ENCODE data around the gene FBXL7.

Gene FBXL7

GRCh38 chr5:15808577-15808976 lies 308.6 kb downstream of the FBXL7 start:
- DNase-seq (ENCODE audit: low spot score in 2 of 2): no peak
- no peak for ATAC-seq (replicated peaks; ENCODE audit: extremely low read depth, poor library complexity, severe bottlenecking)
- no peak overlapping the region for H3K27ac Mint-ChIP-seq (ENCODE audit: low read depth)
- H3K27me3 Mint-ChIP-seq: no peaks in the 10 kb centered on the region
- H3K9me3 Mint-ChIP-seq: peaks cover 16% of the 10 kb centered on the region
- no peak overlapping the region for H3K4me3 Mint-ChIP-seq
- no peaks in the 10 kb centered on the region for H3K4me1 Mint-ChIP-seq
- no peaks in the 10 kb centered on the region for H3K36me3 Mint-ChIP-seq (ENCODE audit: insufficient read depth)

GRCh38 chr5:15819617-15820016 lies 319.6 kb downstream of the FBXL7 start:
- Mint-ChIP-seq H3K27ac (ENCODE audit: low read depth) (no peak overlapping the region), H3K9me3 (peaks cover 15% of the 10 kb centered on the region), H3K27me3 (no peaks in the 10 kb centered on the region), H3K4me1 (no peaks in the 10 kb centered on the region), H3K4me3 (no peak overlapping the region), H3K36me3 (ENCODE audit: insufficient read depth) (no peaks in the 10 kb centered on the region)
- DNase-seq (ENCODE audit: low spot score in 2 of 2) (no peak), ATAC-seq (replicated peaks; ENCODE audit: extremely low read depth, poor library complexity, severe bottlenecking) (no peak)

- no peak overlapping the region for H3K4me3 Mint-ChIP-seq
- ATAC-seq (replicated peaks; ENCODE audit: extremely low read depth, poor library complexity, severe bottlenecking) (no peak), DNase-seq (ENCODE audit: low spot score in 2 of 2) (no peak)
- H3K27ac Mint-ChIP-seq (ENCODE audit: low read depth): no peak overlapping the region
- H3K27me3 Mint-ChIP-seq: no peaks in the 10 kb centered on the region
- H3K9me3 Mint-ChIP-seq: peaks cover 15% of the 10 kb centered on the region
- H3K36me3 Mint-ChIP-seq (ENCODE audit: insufficient read depth): no peaks in the 10 kb centered on the region
- no peaks in the 10 kb centered on the region for H3K4me1 Mint-ChIP-seq
Measured at GRCh38 chr5:15821506-15821905, 321.5 kb downstream of the FBXL7 start.

- Mint-ChIP-seq H3K9me3 (peaks cover 15% of the 10 kb centered on the region), H3K4me3 (no peak overlapping the region), H3K36me3 (ENCODE audit: insufficient read depth) (no peaks in the 10 kb centered on the region), H3K4me1 (no peaks in the 10 kb centered on the region), H3K27ac (ENCODE audit: low read depth) (no peak overlapping the region), H3K27me3 (no peaks in the 10 kb centered on the region)
- no peak for ATAC-seq (replicated peaks; ENCODE audit: extremely low read depth, poor library complexity, severe bottlenecking)
- no peak for DNase-seq (ENCODE audit: low spot score in 2 of 2)
Measured at GRCh38 chr5:15823398-15823797, 323.4 kb downstream of the FBXL7 start.

DNA sequence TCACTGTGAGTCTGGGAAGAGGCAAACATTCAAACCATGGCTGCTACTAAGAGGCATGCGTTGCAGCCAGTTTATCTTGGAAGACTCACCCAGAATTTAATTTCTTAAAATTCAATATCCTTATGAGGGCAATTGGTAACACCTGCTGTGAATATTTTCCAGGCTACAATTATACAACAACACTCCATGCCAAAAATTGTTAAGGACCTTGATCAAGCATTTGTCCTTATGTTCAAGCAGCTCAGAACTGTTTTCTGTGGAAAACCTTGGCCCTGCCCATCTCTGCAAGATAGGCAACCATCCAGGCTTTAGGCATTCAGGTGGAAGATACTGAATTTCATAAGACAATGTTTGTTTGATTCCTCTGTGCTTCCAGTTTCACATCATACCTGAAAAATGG lies 327.8 kb downstream of the FBXL7 start:
- H3K4me1 Mint-ChIP-seq: no peaks in the 10 kb centered on the region
- DNase-seq (ENCODE audit: low spot score in 2 of 2) (no peak), ATAC-seq (replicated peaks; ENCODE audit: extremely low read depth, poor library complexity, severe bottlenecking) (no peak)
- H3K4me3 Mint-ChIP-seq: no peak overlapping the region
- no peak overlapping the region for H3K27ac Mint-ChIP-seq (ENCODE audit: low read depth)
- no peaks in the 10 kb centered on the region for H3K36me3 Mint-ChIP-seq (ENCODE audit: insufficient read depth)
- no peaks in the 10 kb centered on the region for H3K27me3 Mint-ChIP-seq
- peaks cover 9% of the 10 kb centered on the region for H3K9me3 Mint-ChIP-seq

DNA sequence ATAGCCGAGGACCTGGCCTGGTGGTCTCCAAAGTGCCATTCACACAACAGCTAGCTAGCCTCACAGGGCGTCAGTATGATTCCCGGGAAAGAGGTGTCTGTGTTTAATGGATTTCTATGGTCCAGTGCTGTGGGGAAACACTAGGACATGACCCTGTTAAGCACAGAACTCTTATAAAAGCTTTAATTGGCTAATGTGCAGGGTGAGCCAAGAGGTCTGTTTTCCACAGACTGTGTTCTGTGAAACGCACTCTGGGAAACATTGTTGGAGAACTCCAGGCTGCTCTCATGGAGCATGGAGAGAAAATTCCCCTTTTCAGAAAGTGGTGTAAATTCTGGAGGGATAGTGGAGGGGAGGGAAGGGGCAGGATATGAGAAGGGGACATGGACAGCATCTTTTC lies 331.4 kb downstream of the FBXL7 start:
- H3K9me3 Mint-ChIP-seq: peaks cover 9% of the 10 kb centered on the region
- DNase-seq (ENCODE audit: low spot score in 2 of 2): no peak
- H3K4me1 Mint-ChIP-seq: no peaks in the 10 kb centered on the region
- no peak overlapping the region for H3K4me3 Mint-ChIP-seq
- no peaks in the 10 kb centered on the region for H3K27me3 Mint-ChIP-seq
- H3K27ac Mint-ChIP-seq (ENCODE audit: low read depth): no peak overlapping the region
- no peak for ATAC-seq (replicated peaks; ENCODE audit: extremely low read depth, poor library complexity, severe bottlenecking)
- H3K36me3 Mint-ChIP-seq (ENCODE audit: insufficient read depth): no peaks in the 10 kb centered on the region

GRCh38 chr5:15833365-15833764 lies 333.4 kb downstream of the FBXL7 start:
- DNase-seq (ENCODE audit: low spot score in 2 of 2) (no peak), ATAC-seq (replicated peaks; ENCODE audit: extremely low read depth, poor library complexity, severe bottlenecking) (no peak)
- Mint-ChIP-seq H3K27me3 (no peaks in the 10 kb centered on the region), H3K36me3 (ENCODE audit: insufficient read depth) (no peaks in the 10 kb centered on the region), H3K9me3 (no peaks in the 10 kb centered on the region), H3K4me1 (no peaks in the 10 kb centered on the region), H3K4me3 (no peak overlapping the region), H3K27ac (ENCODE audit: low read depth) (no peak overlapping the region)

GRCh38 chr5:15834596-15835245 lies 334.7 kb downstream of the FBXL7 start:
- Mint-ChIP-seq H3K36me3 (ENCODE audit: insufficient read depth) (no peaks in the 10 kb centered on the region), H3K27me3 (no peaks in the 10 kb centered on the region), H3K27ac (ENCODE audit: low read depth) (no peak overlapping the region), H3K9me3 (no peaks in the 10 kb centered on the region), H3K4me1 (no peaks in the 10 kb centered on the region), H3K4me3 (no peak overlapping the region)
- no peak for DNase-seq (ENCODE audit: low spot score in 2 of 2)
- ATAC-seq (replicated peaks; ENCODE audit: extremely low read depth, poor library complexity, severe bottlenecking): no peak

GRCh38 chr5:15835514-15835913 lies 335.5 kb downstream of the FBXL7 start:
- Mint-ChIP-seq H3K27me3 (no peaks in the 10 kb centered on the region), H3K4me3 (no peak overlapping the region), H3K27ac (ENCODE audit: low read depth) (no peak overlapping the region), H3K4me1 (no peaks in the 10 kb centered on the region), H3K9me3 (no peaks in the 10 kb centered on the region), H3K36me3 (ENCODE audit: insufficient read depth) (no peaks in the 10 kb centered on the region)
- ATAC-seq (replicated peaks; ENCODE audit: extremely low read depth, poor library complexity, severe bottlenecking) (no peak), DNase-seq (ENCODE audit: low spot score in 2 of 2) (no peak)

GRCh38 chr5:15837551-15838289 lies 337.7 kb downstream of the FBXL7 start:
- DNase-seq (ENCODE audit: low spot score in 2 of 2): no peak
- no peak for ATAC-seq (replicated peaks; ENCODE audit: extremely low read depth, poor library complexity, severe bottlenecking)
- H3K4me3 Mint-ChIP-seq: no peak overlapping the region
- H3K27ac Mint-ChIP-seq (ENCODE audit: low read depth): no peak overlapping the region
- no peaks in the 10 kb centered on the region for H3K9me3 Mint-ChIP-seq
- H3K36me3 Mint-ChIP-seq (ENCODE audit: insufficient read depth): no peaks in the 10 kb centered on the region
- H3K27me3 Mint-ChIP-seq: no peaks in the 10 kb centered on the region
- H3K4me1 Mint-ChIP-seq: no peaks in the 10 kb centered on the region

DNA sequence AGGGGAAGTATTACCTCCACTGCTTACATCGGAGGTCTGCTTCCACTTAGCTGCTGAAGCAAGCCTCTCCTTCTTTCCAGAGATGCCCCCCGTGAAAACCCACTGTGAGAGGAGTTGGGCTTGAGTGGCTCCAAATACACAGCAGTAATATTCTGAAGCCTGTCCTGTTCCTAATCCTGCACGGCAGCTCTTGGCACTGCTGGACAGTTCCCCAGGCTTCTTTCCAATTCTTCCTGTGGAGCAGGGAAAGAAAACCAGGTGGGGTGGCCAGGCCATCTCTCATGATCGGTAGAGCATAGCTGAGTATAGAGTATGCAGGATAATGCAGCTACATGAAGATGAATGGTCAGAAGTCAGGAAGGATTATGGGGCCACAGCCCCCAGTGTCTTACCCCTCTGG lies 344.3 kb downstream of the FBXL7 start:
- Mint-ChIP-seq H3K36me3 (ENCODE audit: insufficient read depth) (no peaks in the 10 kb centered on the region), H3K27ac (ENCODE audit: low read depth) (no peak overlapping the region), H3K9me3 (peaks cover 8% of the 10 kb centered on the region), H3K4me1 (no peaks in the 10 kb centered on the region), H3K4me3 (no peak overlapping the region), H3K27me3 (no peaks in the 10 kb centered on the region)
- no peak for ATAC-seq (replicated peaks; ENCODE audit: extremely low read depth, poor library complexity, severe bottlenecking)
- DNase-seq (ENCODE audit: low spot score in 2 of 2): no peak

DNA sequence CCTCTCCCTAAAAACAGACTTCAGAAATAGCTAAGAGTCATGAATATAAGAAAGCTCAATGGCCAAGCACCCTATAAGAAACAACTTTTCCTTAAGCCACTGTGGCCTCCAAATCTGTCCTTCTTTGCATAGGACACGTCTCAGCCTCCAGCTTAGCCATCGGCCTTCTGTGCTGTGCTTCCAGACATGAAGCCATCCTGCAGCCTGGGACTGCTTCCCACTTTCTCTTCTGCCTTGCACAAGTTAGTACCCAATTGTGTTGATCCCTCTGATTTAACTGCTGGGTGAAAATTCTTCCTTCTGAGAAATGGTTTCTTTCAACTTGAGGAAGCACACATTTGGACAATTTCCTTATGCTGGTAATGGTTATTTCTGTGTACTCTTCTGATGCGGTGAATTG lies 344.9 kb downstream of the FBXL7 start:
- H3K9me3 Mint-ChIP-seq: peaks cover 13% of the 10 kb centered on the region
- no peak for ATAC-seq (replicated peaks; ENCODE audit: extremely low read depth, poor library complexity, severe bottlenecking)

DNA sequence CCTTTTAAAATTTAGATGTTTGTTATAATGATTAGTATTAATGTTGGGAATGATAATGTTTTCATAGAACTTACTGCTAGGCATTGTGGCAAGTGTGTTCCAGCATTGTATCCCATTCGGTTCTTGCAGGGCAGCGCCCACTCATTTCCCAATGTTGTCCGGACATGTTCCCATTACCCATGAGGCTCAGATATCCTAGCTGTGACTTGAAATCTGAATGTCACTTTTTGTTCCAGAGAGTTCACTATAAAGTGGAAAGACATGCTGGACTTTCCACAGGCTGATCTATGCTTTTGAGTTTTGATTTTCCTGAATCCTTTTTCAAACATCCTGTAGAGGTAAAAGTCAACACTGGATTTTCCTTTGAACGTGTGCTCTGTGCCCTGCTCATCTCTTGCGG lies 350.6 kb downstream of the FBXL7 start:
- H3K27me3 Mint-ChIP-seq: no peaks in the 10 kb centered on the region
- DNase-seq (ENCODE audit: low spot score in 2 of 2): no peak
- no peak for ATAC-seq (replicated peaks; ENCODE audit: extremely low read depth, poor library complexity, severe bottlenecking)
- H3K4me3 Mint-ChIP-seq: no peak overlapping the region
- H3K27ac Mint-ChIP-seq (ENCODE audit: low read depth): no peak overlapping the region
- no peaks in the 10 kb centered on the region for H3K36me3 Mint-ChIP-seq (ENCODE audit: insufficient read depth)
- H3K4me1 Mint-ChIP-seq: no peaks in the 10 kb centered on the region
- H3K9me3 Mint-ChIP-seq: peaks cover 25% of the 10 kb centered on the region

More for the DNA sequence above, 344.9 kb downstream of the FBXL7 start:
- H3K27me3 Mint-ChIP-seq: no peaks in the 10 kb centered on the region
- no peak overlapping the region for H3K27ac Mint-ChIP-seq (ENCODE audit: low read depth)
- H3K4me1 Mint-ChIP-seq: no peaks in the 10 kb centered on the region
- DNase-seq (ENCODE audit: low spot score in 2 of 2): no peak
- H3K36me3 Mint-ChIP-seq (ENCODE audit: insufficient read depth): no peaks in the 10 kb centered on the region
- no peak overlapping the region for H3K4me3 Mint-ChIP-seq
